Esophagus muscularis mucosa (tissue), 4 donors: Measurements from ENCODE around the gene CTSZ.

Experiments
- EP300 ChIP-seq: sonication (generic); formaldehyde crosslinking; IDR thresholded peaks from one replicate; pipeline ENCODE4 v1.6.1; 2017; ENCODE audit warnings: antibody characterized with exemption
- POLR2A ChIP-seq: fragments of 450-650 bp; IDR thresholded peaks from one replicate; pipeline ENCODE4 v1.6.1; 2017; ENCODE audit warnings: antibody characterized with exemption, moderate library complexity, mild to moderate bottlenecking, low read depth
- POLR2AphosphoS5 ChIP-seq, 2 donors: sonication (generic); formaldehyde crosslinking; IDR thresholded peaks; one replicate each; pipeline ENCODE4 v1.6.1; 2017; ENCODE audit warnings: antibody characterized with exemption in 2 of 2
- TF ChIP-seq, protein P1 (sequence below), 3 experiments: fragments of 200-600 bp in 2 of 3; fragments of 450-650 bp in 1 of 3; sonication (generic) in 2 of 3; IDR thresholded peaks; one replicate each; pipeline ENCODE4 v1.5.1; 2017 to 2019; ENCODE audit warnings: antibody characterized with exemption in 3 of 3, mild to moderate bottlenecking in 2 of 3, moderate library complexity in 1 of 3

DNA sequence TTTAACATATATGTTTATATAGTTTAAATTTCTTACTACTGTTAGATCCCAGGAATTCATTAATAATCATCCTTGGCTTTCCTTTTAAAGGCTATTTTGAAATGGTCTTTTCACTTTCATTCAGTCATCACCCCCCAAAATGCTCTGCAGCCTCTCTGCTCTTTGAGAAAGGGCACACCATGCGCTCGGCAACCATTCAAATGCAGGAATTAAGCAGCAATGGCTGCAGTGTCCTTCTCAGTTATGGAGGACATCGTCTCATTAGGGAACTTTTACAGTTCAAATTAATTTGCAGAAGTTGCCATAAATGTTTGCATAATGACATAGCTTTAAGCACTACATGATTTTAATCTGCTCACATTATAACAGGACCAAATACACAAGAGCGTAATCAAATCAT, 18.5 kb upstream of the CTSZ start:
- TF ChIP-seq, protein P1, sequence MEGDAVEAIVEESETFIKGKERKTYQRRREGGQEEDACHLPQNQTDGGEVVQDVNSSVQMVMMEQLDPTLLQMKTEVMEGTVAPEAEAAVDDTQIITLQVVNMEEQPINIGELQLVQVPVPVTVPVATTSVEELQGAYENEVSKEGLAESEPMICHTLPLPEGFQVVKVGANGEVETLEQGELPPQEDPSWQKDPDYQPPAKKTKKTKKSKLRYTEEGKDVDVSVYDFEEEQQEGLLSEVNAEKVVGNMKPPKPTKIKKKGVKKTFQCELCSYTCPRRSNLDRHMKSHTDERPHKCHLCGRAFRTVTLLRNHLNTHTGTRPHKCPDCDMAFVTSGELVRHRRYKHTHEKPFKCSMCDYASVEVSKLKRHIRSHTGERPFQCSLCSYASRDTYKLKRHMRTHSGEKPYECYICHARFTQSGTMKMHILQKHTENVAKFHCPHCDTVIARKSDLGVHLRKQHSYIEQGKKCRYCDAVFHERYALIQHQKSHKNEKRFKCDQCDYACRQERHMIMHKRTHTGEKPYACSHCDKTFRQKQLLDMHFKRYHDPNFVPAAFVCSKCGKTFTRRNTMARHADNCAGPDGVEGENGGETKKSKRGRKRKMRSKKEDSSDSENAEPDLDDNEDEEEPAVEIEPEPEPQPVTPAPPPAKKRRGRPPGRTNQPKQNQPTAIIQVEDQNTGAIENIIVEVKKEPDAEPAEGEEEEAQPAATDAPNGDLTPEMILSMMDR (IDR thresholded peaks at IDR 0.05), result no peak
- TF ChIP-seq POLR2AphosphoS5 (IDR thresholded peaks at IDR 0.05) (no peak), POLR2A (no peak), EP300 (no peak)
